T follicular helper cell (primary cell): Measurements from ENCODE around the gene PLAC9.

ENCODE experiments used
- DNase-seq: peaks from one replicate; pipeline ENCODE4 v3.0.0-alpha.2; 2020; ENCODE audit warnings: low read depth

Gene PLAC9

DNA sequence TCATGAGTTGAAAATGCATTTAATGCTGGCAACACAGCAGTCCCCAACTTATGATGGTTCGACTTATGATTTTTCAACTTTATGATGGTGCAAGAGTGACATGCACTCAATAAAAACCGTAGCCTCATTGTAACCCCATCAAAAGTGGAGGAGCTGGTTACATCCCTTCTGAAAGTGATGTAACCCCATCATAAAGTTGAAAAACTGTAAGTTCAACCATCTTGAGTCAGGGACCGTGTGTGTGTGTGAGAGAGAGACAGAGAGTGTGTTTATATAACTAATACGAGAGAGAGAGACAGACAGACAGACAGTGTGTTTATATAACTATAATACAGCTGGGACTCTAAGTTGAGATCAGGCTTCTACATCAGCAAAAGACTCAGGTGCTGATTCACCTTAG, 51.8 kb downstream of the PLAC9 start:
- no peak for DNase-seq

DNA sequence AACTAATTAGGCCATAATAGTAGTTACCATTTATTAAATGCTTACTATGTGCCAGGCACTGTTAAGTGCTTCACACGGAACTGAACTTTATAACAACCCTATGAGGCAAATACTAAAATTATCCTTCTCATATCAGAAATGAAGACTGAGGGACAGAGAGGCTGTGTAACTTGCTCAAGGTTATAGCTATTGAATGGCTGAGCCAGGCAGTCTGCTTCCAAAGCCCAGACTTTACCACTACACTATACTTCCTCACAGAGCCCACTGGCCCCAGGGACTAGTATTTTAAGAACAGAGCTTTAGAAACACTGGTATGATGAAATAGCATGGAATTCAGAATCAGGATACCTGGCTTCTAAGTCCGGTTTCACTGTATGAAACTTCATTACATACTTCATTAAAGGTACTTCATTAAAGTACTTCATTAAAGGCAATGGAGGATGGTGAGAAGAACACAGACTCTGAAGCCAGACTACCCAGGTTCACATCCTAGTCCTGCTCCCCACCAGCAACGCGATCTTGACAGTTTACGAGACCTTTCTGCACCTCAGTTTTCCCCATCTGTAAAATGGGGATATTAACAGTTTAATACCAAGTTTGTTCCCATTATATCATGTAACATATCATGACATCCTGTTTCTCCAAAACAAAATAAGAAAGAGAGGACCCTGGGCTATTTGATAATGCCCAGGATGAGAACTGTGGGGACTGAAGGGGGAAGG, 53.2 kb downstream of the PLAC9 start:
- DNase-seq = no peak

DNA sequence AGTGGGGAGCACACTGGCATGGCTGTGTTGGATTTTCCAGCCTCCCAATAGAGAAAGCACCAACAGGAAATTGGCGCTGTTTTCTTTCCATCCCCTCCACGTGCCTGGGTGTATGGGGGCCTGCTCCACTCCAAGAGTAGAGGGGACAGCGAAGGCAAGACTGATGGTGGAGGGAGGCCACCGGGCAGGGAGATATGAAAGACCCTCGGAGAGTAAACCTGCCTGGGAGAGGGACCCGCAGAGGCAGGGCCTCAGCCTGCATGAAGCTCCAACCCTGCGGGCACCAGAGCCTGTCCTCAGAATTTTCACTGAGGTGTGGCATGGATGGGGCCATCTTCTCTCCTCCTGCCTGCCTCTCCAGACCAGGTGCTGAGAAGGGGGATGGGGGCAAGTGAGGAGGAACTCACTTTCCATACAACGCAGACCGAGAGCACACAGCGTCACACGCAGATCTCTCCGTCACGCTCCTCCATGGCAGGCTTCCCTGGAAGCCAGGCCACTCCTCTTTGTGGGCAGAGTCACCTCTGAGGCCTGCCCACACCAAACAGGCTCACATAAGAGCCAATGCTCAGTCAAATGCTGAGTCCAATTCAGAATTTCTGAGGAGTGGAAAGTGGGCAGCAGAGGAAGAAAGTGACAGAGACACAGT, 54.0 kb downstream of the PLAC9 start:
- DNase-seq = no peak

DNA sequence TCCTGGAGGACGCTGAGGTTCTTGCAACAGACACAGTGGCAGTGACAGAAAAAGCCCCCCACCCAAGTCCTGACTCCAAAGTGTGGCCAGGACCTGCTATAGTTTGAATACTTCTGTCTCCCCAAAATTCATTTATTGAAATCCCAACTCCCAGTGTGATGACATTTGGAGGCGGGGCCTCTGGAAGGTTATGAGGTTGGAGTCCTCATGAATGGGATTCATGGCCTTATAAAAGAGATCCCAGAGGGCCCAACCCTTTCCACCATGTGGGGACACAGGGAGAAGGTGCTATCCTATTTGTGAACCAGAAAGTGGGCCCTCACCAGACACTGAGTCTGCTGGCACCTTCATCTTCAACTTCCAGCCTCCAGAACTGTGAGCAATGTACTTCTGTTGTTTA, 54.5 kb downstream of the PLAC9 start:
- no peak for DNase-seq

DNA sequence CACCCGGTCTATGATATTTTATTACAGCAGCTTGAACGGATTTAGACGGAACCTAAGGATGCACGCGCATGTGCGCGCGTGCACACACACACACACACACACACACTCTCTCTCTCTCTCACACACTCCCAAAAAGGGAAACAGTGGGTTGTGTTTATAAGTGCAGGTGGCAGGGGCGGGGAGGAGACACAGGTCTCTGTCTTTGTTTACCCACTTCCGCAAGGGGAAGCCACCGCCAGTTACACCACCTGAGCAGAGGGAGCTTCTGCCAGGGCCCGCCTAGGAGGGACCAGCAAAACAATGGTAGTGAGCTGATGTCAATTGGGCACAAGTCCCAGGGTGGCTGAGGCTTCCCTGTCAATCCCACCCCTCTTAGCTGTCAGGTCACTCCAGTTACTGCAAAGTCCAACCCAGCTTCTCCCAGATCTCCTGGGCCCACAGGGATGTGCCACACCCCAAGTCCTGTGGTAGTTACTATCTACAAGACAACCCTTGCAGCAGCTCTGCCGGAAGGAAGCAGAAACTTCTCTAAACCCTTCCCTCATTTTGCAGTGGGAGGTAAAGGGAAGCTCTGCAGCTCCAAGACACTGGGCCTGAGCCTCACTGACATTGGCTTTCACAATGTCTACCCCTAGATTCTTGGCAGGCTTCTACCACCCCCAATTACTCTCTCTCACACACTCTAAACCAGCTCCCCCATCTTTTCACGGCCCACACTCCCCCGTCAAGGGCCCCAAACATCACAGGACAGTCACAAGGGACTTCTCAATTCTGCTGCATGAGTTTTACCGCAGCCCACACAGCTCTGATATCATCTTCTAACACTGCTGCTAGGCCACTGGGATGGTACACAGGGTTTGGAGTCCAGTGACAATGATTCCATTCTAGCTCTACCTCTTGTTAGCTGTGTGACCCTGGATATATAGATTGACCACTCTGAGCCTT, 55.2 kb downstream of the PLAC9 start:
- peak; percentile 81 for DNase-seq

DNA sequence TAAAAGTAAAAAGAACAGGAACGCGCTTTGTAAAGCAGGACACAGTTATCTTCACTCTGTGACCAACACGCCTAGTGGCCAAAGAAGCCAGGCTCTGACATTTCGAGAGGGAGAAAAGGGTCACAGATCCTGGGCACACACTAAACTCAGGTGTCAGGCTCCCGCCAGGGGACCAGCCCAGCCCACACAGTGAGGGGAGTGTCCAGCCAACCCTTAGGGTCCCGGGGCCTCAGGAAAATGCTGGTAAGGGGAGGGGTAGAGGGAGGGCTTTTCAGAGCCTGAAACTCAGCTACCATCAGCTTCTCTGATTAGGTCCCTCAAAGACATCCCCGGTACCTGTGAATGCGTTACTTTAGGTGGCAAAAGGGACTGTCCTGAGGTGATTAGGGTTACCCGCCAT, 56.2 kb downstream of the PLAC9 start:
- DNase-seq = no peak

DNA sequence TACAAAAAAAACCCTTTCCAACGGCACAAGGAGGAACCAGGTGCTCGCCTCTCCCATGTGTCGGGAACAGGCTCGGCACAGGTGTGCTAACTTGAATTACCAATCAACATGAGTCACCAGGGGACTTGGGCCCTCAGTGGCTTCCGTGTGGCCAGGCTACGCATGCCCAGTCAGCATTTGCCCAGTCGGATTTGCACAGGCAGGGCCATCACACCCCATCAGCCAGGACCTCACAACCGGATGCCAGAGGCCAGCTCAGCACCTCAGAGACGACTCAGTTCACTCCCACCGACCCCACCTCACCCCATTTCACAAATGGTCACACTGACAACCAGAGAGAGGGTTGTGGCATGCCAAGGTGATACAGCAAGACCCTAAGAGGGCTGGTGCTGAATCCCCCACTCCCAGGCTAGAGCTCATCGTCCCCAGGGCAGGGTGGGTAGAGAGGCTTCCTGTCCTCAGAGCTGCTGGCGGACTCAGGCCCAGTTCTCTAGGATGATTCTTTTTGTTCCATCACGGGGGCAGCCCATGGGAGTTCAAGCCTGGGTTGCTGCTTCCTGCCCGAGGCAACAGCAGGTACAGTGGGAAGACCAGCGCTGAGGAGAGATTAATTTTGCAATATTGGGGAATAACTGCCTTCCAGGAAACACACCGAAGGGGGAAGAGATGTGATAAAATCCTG, 59.2 kb downstream of the PLAC9 start:
- no peak for DNase-seq

DNA sequence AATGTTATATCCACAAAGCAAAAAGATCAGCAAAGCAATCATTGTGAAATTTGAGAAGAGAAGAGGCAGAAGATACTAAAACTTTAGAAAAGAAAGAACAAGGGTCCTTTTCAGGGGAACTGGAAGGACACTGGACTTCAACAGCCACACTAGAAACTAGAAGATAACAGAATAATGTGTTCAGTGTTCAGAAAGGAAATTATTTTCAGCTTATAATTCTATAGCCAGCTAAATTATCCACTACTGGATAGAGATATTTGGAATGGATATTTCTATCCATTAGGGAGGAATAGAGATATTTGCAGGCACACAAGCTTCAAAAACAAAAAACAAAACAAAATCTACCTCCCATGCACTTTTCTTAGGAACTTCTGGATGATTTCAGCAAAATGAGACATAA, 60.0 kb downstream of the PLAC9 start:
- no peak for DNase-seq

DNA sequence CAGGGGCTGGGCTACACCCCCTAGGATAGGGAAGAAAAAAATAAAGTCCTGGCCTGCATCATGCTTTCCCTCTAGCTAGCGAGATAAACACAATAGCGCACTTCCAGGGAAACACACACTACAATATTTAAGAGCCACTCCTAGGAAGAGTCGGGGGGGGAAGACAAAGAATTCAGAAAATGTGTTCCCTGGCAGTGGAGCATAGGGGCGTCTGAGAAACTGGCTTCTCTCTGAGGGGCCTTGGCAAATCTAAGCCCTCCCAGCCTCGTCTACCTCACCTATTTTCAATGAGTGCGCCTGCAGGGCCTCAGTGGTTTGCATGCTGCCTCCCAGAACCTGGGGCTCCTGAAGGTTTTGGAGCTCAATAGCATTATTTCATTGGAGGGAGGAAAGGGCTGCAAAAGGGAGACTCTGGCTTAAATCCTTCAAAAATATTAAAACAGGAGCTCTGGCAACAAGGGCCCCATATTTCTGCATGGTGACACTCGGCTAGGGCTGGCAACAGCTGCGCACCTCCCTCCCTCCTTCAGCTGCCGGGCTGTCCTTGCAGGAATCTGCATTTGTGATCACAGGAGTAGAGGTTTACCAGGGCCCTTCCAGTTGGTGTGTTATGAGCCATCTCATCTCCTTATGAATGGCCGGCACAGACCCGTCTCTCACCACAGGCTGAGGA, 62.0 kb downstream of the PLAC9 start:
- no peak for DNase-seq
